ENCODE data around the gene SFRP4. TPM values are rescaled to one million over a fixed set of nuclear protein-coding genes. Genes with fewer than 3 reads are reported as not detected.

SFRP4 gene
- total RNA-seq, 2 donors from 2014 or later: 3.0 to 4.8 TPM

DNA sequence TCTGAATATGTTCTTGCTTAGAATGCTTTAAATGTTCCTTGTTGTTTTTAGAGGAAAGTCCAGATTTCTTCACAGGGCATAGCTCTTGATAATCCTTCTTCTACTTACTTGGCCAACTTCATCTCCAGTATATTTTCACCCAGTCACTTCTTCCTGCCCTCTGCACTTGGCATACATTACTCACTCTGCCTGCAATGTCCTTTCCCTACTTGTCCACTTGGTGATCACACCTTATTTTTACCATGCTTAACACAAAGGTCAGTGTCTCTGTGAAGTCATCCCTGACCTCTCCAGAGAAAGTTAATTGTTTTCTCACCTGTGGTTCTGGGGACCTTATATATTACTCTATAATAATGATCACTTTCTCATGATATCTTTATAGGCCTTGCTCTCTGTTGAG lies 23.3 kb downstream of the SFRP4 start:
- intact Hi-C loops (cut with DNase I): no loop called here
- DNase-seq (no peak), ATAC-seq (no peak)

DNA sequence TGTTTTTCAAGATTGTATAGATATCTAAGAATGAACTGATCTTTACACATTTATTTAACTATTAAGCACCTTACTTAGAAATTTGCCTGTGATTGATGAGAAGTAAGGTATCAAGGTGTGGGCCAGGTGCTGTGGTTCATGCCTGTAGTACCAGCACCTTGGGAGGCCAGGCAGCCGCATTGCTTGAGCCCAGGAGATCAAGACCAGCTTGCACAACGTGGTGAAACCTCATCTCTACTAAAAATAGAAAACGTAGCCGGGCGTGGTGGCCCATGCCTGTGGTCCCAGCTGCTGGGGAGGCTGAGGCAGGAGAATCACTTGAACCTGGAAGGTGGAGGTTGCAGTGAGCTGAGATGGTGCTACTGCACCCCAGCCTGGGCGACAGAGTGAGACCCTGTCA lies 34.5 kb downstream of the SFRP4 start:
- intact Hi-C loops (cut with DNase I): no loop called here
- no peak for ATAC-seq
- DNase-seq: no peak

Other genes with a start within 250 kb of the SFRP4 start
- gene GPR141, start 233.1 kb downstream of the SFRP4 start, total RNA-seq: under 1 TPM in 1 of 2 donors, not detected in 1; 0.56 TPM
- gene NME8, start 68.2 kb downstream of the SFRP4 start, total RNA-seq: not detected
- gene EPDR1, start 3.8 kb upstream of the SFRP4 start, total RNA-seq: 10 to 100 TPM; 19.2 to 24.2 TPM